Measurements from ENCODE around the gene ZNF304.

The ZNF304 gene

GRCh38 chr19:57403737-57404563 is 52.9 kb downstream of the ZNF304 start:
- TF ChIP-seq, protein P1, sequence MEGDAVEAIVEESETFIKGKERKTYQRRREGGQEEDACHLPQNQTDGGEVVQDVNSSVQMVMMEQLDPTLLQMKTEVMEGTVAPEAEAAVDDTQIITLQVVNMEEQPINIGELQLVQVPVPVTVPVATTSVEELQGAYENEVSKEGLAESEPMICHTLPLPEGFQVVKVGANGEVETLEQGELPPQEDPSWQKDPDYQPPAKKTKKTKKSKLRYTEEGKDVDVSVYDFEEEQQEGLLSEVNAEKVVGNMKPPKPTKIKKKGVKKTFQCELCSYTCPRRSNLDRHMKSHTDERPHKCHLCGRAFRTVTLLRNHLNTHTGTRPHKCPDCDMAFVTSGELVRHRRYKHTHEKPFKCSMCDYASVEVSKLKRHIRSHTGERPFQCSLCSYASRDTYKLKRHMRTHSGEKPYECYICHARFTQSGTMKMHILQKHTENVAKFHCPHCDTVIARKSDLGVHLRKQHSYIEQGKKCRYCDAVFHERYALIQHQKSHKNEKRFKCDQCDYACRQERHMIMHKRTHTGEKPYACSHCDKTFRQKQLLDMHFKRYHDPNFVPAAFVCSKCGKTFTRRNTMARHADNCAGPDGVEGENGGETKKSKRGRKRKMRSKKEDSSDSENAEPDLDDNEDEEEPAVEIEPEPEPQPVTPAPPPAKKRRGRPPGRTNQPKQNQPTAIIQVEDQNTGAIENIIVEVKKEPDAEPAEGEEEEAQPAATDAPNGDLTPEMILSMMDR (conservative IDR thresholded peaks at IDR 0.05; ENCODE audit: low read depth): no peak
- no peak overlapping the region for H3K27ac ChIP-seq
- no peak for DNase-seq (ENCODE audit: low spot score)
- POLR2A ChIA-PET (ENCODE audit: low non-redundant PET): no interaction called here
- CTCF ChIA-PET: interaction anchor here (0.5 kb wide), 1 partner anchor 93 kb away, joined by 3 read pairs; no protein-coding TSS in a partner anchor

GRCh38 chr19:57406516-57407123 is 55.5 kb downstream of the ZNF304 start:
- peak; percentile 69 for DNase-seq (ENCODE audit: low spot score)
- no peak overlapping the region for H3K27ac ChIP-seq
- TF ChIP-seq, protein P1 (conservative IDR thresholded peaks at IDR 0.05; ENCODE audit: low read depth): peak; percentile 49
- ChIA-PET CTCF (interaction anchor here (0.6 to 0.7 kb wide), 4 partner anchors 17 to 711 kb away, joined by 3 to 4 read pairs (median 3); partner anchors contain the start of gene ZNF548), POLR2A (ENCODE audit: low non-redundant PET) (no interaction called here)
